GM23338 (cell line): Measurements from ENCODE around the gene ROCK2. TPM values are rescaled to one million over a fixed set of nuclear protein-coding genes. Genes with fewer than 3 reads are reported as not detected.

Experiments used
- ATAC-seq: fragments of 200-7000 bp; cut with Tn5 transposase; 3 replicates; pipeline ENCODE4 v1.9.1; 2020
- DNase-seq: peaks from one replicate; pipeline ENCODE4 v3.0.0-alpha.2; 2015; ENCODE audit warnings: low spot score
- H2AFZ ChIP-seq: fragments of 200-600 bp; sonication (generic); 2 replicates; pipeline ENCODE4 v1.8.0; 2016; ENCODE audit warnings: antibody characterized with exemption, mild to moderate bottlenecking, moderate library complexity
- H3F3A ChIP-seq: fragments of 200-600 bp; sonication (generic); replicated peaks from 2 replicates; pipeline ENCODE4 v1.8.0; 2017; ENCODE audit warnings: antibody characterized with exemption, mixed run types, low read depth
- H3K27ac ChIP-seq: fragments of 200-600 bp; sonication (generic); 2 replicates; pipeline ENCODE4 v1.6.1; 2016; ENCODE audit warnings: low read depth
- H3K27me3 ChIP-seq: fragments of 200-600 bp; sonication (generic); 2 replicates; pipeline ENCODE4 v1.8.0; 2016; ENCODE audit warnings: mild to moderate bottlenecking, mixed run types, moderate library complexity; ENCODE audit not compliant: insufficient read depth
- H3K36me3 ChIP-seq: fragments of 200-600 bp; sonication (generic); 2 replicates; pipeline ENCODE4 v1.8.0; 2016; ENCODE audit warnings: mild to moderate bottlenecking; ENCODE audit not compliant: insufficient read depth
- H3K4me1 ChIP-seq: fragments of 200-600 bp; sonication (generic); 2 replicates; pipeline ENCODE4 v1.8.0; 2016; ENCODE audit warnings: mild to moderate bottlenecking, moderate library complexity; ENCODE audit not compliant: insufficient read depth
- H3K4me2 ChIP-seq: fragments of 200-600 bp; sonication (generic); 2 replicates; pipeline ENCODE4 v1.7.1; 2017; ENCODE audit warnings: mixed run types
- H3K4me3 ChIP-seq: fragments of 200-600 bp; sonication (generic); 2 replicates; pipeline ENCODE4 v1.6.1; 2016; ENCODE audit warnings: mixed run types
- H3K79me2 ChIP-seq: fragments of 200-600 bp; sonication (generic); replicated peaks from 2 replicates; pipeline ENCODE4 v1.8.0; 2017; ENCODE audit warnings: mild to moderate bottlenecking; ENCODE audit not compliant: insufficient read depth
- H3K9me2 ChIP-seq: fragments of 200-600 bp; sonication (generic); 2 replicates; pipeline ENCODE4 v1.8.0; 2017; ENCODE audit not compliant: insufficient read depth
- H4K20me1 ChIP-seq: fragments of 200-600 bp; sonication (generic); replicated peaks from 2 replicates; pipeline ENCODE4 v1.8.0; 2017; ENCODE audit warnings: mild to moderate bottlenecking; ENCODE audit not compliant: insufficient read depth
- H3K27ac Mint-ChIP-seq: 2 replicates; pipeline ENCODE4 v1.8.0; 2020; ENCODE audit warnings: inconsistent platforms, mild to moderate bottlenecking, moderate library complexity, mixed read lengths
- H3K27me3 Mint-ChIP-seq: 3 replicates; pipeline ENCODE4 v1.8.0; 2022; ENCODE audit warnings: low read depth, mild to moderate bottlenecking, moderate library complexity, mixed read lengths, inconsistent platforms; ENCODE audit not compliant: insufficient read depth, poor library complexity
- H3K36me3 Mint-ChIP-seq: 3 replicates; pipeline ENCODE4 v1.8.0; 2021; ENCODE audit warnings: low read depth, mild to moderate bottlenecking, inconsistent platforms, moderate library complexity, mixed read lengths
- H3K4me1 Mint-ChIP-seq: 3 replicates; pipeline ENCODE4 v1.8.0; 2020; ENCODE audit warnings: mild to moderate bottlenecking, inconsistent platforms, mixed read lengths
- H3K4me3 Mint-ChIP-seq: 3 replicates; pipeline ENCODE4 v1.8.0; 2021; ENCODE audit warnings: moderate library complexity, mild to moderate bottlenecking, inconsistent platforms, mixed read lengths
- H3K9me3 Mint-ChIP-seq: 3 replicates; pipeline ENCODE4 v1.8.0; 2020; ENCODE audit warnings: moderate library complexity, mild to moderate bottlenecking, inconsistent platforms, mixed read lengths
- CREB1 ChIP-seq: fragments of 250-450 bp; sonication (Bioruptor Pico); IDR thresholded peaks from 2 replicates; pipeline ENCODE4 v1.5.0; 2020; ENCODE audit warnings: low read depth, mild to moderate bottlenecking, moderate library complexity
- EZH2 ChIP-seq: fragments of 200-600 bp; sonication (generic); IDR thresholded peaks from one replicate; pipeline ENCODE4 v1.8.0; 2017; ENCODE audit warnings: antibody characterized with exemption, mild to moderate bottlenecking, low read depth; ENCODE audit not compliant: unreplicated experiment
- EZH2phosphoT487 ChIP-seq: fragments of 200-600 bp; sonication (generic); IDR thresholded peaks from one replicate; pipeline ENCODE4 v1.8.1; 2018; ENCODE audit warnings: antibody characterized with exemption; ENCODE audit not compliant: unreplicated experiment
- NANOG ChIP-seq: IDR thresholded peaks from 2 replicates; pipeline ENCODE4 v1.6.1; 2016; ENCODE audit warnings: antibody characterized with exemption, borderline replicate concordance
- POLR2AphosphoS5 ChIP-seq: IDR thresholded peaks from 2 replicates; pipeline ENCODE4 v1.6.1; 2016; ENCODE audit warnings: antibody characterized with exemption, low read depth
- STAT1 ChIP-seq: IDR thresholded peaks from one replicate; pipeline ENCODE4 v1.6.1; 2016; ENCODE audit warnings: antibody characterized with exemption; ENCODE audit not compliant: unreplicated experiment
- ZNF114 ChIP-seq: fragments of 250-450 bp; sonication (Bioruptor Pico); IDR thresholded peaks from 2 replicates; pipeline ENCODE4 v1.5.0; 2020; ENCODE audit warnings: mild to moderate bottlenecking, moderate library complexity
- polyA plus RNA-seq: library from polyadenylated mRNA; unstranded; fragments of >200 nt; fragmentation: Nextera tagmentation; extraction: Ambion mirVana; gene quantifications from 2 replicates; pipeline ENCODE4 v1.2.1, GENCODE V29; 2016
- total RNA-seq: library from RNA; depleted of rRNA; stranded (reverse); fragments of >200 nt; shearing (Covaris generic); gene quantifications from 2 replicates; pipeline ENCODE4 v1.2.3, GENCODE V29; 2014
- TF ChIP-seq, protein P1 (sequence below): IDR thresholded peaks from 2 replicates; pipeline ENCODE4 v1.6.1; 2016; ENCODE audit warnings: antibody characterized with exemption
- TF ChIP-seq, protein P2 (sequence below): fragments of 250-450 bp; sonication (Bioruptor Pico); IDR thresholded peaks from 2 replicates; pipeline ENCODE4 v1.5.0; 2020; ENCODE audit warnings: mild to moderate bottlenecking, moderate library complexity

The ROCK2 gene
- total and polyA plus RNA-seq, 2 experiments from 2014 or later: 16.4 to 28.0 TPM

DNA sequence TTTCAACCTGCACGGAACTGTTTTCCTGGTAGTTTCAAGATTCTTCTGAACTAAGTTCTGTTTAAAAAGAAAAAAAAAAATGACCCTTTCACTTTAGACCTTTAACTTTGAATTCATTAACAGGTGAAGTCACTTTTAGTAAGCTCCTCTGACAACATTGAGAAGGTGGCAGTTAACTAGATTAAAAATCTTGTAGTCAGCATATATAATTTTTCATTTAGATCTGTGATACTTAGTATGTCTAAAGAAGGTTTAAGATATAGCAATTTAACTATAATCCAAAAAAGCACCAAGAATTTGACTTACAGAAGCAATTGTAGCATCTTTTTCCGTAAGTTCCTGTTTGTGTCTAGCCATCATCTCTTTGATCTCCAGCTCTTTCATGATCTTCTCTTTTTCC lies 143.8 kb downstream of the ROCK2 start:
- Histone ChIP-seq H3K9me2 (no peaks in the 10 kb centered on the region), H4K20me1 (no peaks in the 10 kb centered on the region), H3K4me2 (no peak overlapping the region), H3K27me3 (no peaks in the 10 kb centered on the region), H3F3A (no peaks in the 10 kb centered on the region), H2AFZ (no peak overlapping the region), H3K27ac (no peak overlapping the region), H3K4me3 (no peak overlapping the region), H3K4me1 (no peaks in the 10 kb centered on the region), H3K36me3 (peaks cover 12% of the 10 kb centered on the region; the same call in 1 of the 2 replicates), H3K79me2 (no peaks in the 10 kb centered on the region)
- H3K27me3 Mint-ChIP-seq: no peaks in the 10 kb centered on the region
- H3K9me3 Mint-ChIP-seq: no peaks in the 10 kb centered on the region
- no peaks in the 10 kb centered on the region for H3K4me1 Mint-ChIP-seq
- DNase-seq (no peak), ATAC-seq (no peak)
- H3K36me3 Mint-ChIP-seq: peaks cover 25% of the 10 kb centered on the region; the same call in 2 of the 3 replicates
- H3K4me3 Mint-ChIP-seq: no peak overlapping the region
- TF ChIP-seq, protein P1, sequence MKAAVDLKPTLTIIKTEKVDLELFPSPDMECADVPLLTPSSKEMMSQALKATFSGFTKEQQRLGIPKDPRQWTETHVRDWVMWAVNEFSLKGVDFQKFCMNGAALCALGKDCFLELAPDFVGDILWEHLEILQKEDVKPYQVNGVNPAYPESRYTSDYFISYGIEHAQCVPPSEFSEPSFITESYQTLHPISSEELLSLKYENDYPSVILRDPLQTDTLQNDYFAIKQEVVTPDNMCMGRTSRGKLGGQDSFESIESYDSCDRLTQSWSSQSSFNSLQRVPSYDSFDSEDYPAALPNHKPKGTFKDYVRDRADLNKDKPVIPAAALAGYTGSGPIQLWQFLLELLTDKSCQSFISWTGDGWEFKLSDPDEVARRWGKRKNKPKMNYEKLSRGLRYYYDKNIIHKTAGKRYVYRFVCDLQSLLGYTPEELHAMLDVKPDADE: no peak
- TF ChIP-seq, protein P2, sequence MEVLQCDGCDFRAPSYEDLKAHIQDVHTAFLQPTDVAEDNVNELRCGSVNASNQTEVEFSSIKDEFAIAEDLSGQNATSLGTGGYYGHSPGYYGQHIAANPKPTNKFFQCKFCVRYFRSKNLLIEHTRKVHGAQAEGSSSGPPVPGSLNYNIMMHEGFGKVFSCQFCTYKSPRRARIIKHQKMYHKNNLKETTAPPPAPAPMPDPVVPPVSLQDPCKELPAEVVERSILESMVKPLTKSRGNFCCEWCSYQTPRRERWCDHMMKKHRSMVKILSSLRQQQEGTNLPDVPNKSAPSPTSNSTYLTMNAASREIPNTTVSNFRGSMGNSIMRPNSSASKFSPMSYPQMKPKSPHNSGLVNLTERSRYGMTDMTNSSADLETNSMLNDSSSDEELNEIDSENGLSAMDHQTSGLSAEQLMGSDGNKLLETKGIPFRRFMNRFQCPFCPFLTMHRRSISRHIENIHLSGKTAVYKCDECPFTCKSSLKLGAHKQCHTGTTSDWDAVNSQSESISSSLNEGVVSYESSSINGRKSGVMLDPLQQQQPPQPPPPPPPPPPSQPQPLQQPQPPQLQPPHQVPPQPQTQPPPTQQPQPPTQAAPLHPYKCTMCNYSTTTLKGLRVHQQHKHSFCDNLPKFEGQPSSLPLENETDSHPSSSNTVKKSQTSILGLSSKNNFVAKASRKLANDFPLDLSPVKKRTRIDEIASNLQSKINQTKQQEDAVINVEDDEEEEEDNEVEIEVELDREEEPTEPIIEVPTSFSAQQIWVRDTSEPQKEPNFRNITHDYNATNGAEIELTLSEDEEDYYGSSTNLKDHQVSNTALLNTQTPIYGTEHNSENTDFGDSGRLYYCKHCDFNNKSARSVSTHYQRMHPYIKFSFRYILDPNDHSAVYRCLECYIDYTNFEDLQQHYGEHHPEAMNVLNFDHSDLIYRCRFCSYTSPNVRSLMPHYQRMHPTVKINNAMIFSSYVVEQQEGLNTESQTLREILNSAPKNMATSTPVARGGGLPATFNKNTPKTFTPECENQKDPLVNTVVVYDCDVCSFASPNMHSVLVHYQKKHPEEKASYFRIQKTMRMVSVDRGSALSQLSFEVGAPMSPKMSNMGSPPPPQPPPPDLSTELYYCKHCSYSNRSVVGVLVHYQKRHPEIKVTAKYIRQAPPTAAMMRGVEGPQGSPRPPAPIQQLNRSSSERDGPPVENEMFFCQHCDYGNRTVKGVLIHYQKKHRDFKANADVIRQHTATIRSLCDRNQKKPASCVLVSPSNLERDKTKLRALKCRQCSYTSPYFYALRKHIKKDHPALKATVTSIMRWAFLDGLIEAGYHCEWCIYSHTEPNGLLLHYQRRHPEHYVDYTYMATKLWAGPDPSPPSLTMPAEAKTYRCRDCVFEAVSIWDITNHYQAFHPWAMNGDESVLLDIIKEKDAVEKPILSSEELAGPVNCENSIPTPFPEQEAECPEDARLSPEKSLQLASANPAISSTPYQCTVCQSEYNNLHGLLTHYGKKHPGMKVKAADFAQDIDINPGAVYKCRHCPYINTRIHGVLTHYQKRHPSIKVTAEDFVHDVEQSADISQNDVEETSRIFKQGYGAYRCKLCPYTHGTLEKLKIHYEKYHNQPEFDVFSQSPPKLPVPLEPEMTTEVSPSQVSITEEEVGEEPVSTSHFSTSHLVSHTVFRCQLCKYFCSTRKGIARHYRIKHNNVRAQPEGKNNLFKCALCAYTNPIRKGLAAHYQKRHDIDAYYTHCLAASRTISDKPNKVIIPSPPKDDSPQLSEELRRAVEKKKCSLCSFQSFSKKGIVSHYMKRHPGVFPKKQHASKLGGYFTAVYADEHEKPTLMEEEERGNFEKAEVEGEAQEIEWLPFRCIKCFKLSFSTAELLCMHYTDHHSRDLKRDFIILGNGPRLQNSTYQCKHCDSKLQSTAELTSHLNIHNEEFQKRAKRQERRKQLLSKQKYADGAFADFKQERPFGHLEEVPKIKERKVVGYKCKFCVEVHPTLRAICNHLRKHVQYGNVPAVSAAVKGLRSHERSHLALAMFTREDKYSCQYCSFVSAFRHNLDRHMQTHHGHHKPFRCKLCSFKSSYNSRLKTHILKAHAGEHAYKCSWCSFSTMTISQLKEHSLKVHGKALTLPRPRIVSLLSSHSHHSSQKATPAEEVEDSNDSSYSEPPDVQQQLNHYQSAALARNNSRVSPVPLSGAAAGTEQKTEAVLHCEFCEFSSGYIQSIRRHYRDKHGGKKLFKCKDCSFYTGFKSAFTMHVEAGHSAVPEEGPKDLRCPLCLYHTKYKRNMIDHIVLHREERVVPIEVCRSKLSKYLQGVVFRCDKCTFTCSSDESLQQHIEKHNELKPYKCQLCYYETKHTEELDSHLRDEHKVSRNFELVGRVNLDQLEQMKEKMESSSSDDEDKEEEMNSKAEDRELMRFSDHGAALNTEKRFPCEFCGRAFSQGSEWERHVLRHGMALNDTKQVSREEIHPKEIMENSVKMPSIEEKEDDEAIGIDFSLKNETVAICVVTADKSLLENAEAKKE (CRISPR knock-in tag): no peak
- TF ChIP-seq CREB1 (CRISPR knock-in tag) (no peak), POLR2AphosphoS5 (no peak), EZH2phosphoT487 (no peak), ZNF114 (CRISPR knock-in tag) (no peak), NANOG (no peak), EZH2 (no peak), STAT1 (no peak)
- H3K27ac Mint-ChIP-seq: no peak overlapping the region
